Activated CD4-positive, alpha-beta T cell treated with anti-CD3 and anti-CD28 coated beads for 24 hours (primary cell): ENCODE data around the gene IRAK1.
A peak's percentile ranks its signal among the peaks of the same experiment; 100 is the strongest.

Experiments
- DNase-seq, 2 donors: peaks; one replicate each; pipeline ENCODE4 v3.0.0-alpha.2; 2020; ENCODE audit warnings: low read depth in 2 of 2

The IRAK1 gene

GRCh38 chrX:153971450-153972367, 48.0 kb downstream of the IRAK1 start, which contains the start of gene HCFC1:
Gene HCFC1 (minus strand): TSS chrX:153971818. CDS start chrX:153970840, 978 bp downstream.
- DNase-seq = peak; percentile 77 to 89

GRCh38 chrX:153971124-153971449, 48.6 kb downstream of the IRAK1 start:
- peak; percentile 68 to 80 for DNase-seq

- DNase-seq = no peak
Observed at GRCh38 chrX:153970357-153971123, 49.2 kb downstream of the IRAK1 start.

- DNase-seq = no peak
Observed at GRCh38 chrX:153969904-153970356, 49.8 kb downstream of the IRAK1 start.

GRCh38 chrX:153969125-153969903, 50.4 kb downstream of the IRAK1 start:
- DNase-seq = no peak

GRCh38 chrX:153968754-153969124, 51.0 kb downstream of the IRAK1 start:
- DNase-seq = no peak

GRCh38 chrX:153968255-153968654, 51.4 kb downstream of the IRAK1 start:
- no peak for DNase-seq

GRCh38 chrX:153967536-153968224, 52.0 kb downstream of the IRAK1 start:
- DNase-seq = no peak

- no peak for DNase-seq
Observed at GRCh38 chrX:153966841-153967535, 52.7 kb downstream of the IRAK1 start.

- no peak for DNase-seq
Observed at GRCh38 chrX:153966283-153966688, 53.4 kb downstream of the IRAK1 start.

- DNase-seq = no peak
Observed at GRCh38 chrX:153965406-153965805, 54.3 kb downstream of the IRAK1 start.

GRCh38 chrX:153964105-153964504, 55.6 kb downstream of the IRAK1 start:
- no peak for DNase-seq

- DNase-seq = no peak
Observed at GRCh38 chrX:153963546-153963945, 56.2 kb downstream of the IRAK1 start.

GRCh38 chrX:153961292-153961691, 58.4 kb downstream of the IRAK1 start:
- DNase-seq = no peak

GRCh38 chrX:153960786-153961185, 58.9 kb downstream of the IRAK1 start:
- DNase-seq = no peak
